Kidney (tissue), 14 donors: ENCODE data around the gene LRFN5. TPM values are rescaled to one million over a fixed set of nuclear protein-coding genes. Genes with fewer than 3 reads are reported as not detected.

Experiments used
- DNase-seq, 5 donors: peaks; one replicate each; pipeline ENCODE4 v3.0.0-alpha.2; 2013 to 2020
- FAIRE-seq: peaks from 2 replicates; lab custom pipeline; 2012; peaks lifted over from hg19 to GRCh38; lab: Jason Lieb, UNC
- H3K27ac ChIP-seq, 2 donors: one replicate each; pipeline ENCODE4 v1.7.0; 2013; ENCODE audit warnings: low read depth in 2 of 2, low read length in 2 of 2, inconsistent platforms in 1 of 2
- H3K27me3 ChIP-seq: one replicate; pipeline ENCODE4 v1.7.1; 2013; ENCODE audit warnings: low read length, inconsistent platforms; ENCODE audit not compliant: control insufficient read depth, insufficient read depth
- H3K36me3 ChIP-seq, 3 donors: one replicate each; pipeline versions ENCODE4 v1.7.0 to v1.7.1; 2013; ENCODE audit warnings: low read length in 3 of 3, control low read depth in 1 of 3, inconsistent platforms in 1 of 3; ENCODE audit not compliant: insufficient read depth in 3 of 3, control insufficient read depth in 2 of 3
- H3K4me1 ChIP-seq, 3 donors: one replicate each; pipeline versions ENCODE4 v1.7.0 to v1.7.1; 2013; ENCODE audit warnings: low read length in 3 of 3, inconsistent platforms in 1 of 3, low read depth in 1 of 3; ENCODE audit not compliant: control insufficient read depth in 2 of 3, insufficient read depth in 2 of 3
- H3K4me3 ChIP-seq, 3 donors: one replicate each; pipeline versions ENCODE4 v1.7.0 to v1.8.1; 2013; ENCODE audit warnings: low read length in 3 of 3, control low read depth in 1 of 3, inconsistent platforms in 1 of 3
- H3K9ac ChIP-seq, 3 donors: one replicate each; pipeline versions ENCODE4 v1.7.0 to v1.7.1; 2013; ENCODE audit warnings: low read length in 3 of 3, control low read depth in 1 of 3, inconsistent platforms in 1 of 3
- H3K9me3 ChIP-seq, 3 donors: one replicate each; pipeline versions ENCODE4 v1.7.0 to v1.7.1; 2013; ENCODE audit warnings: low read length in 3 of 3, control low read depth in 1 of 3, inconsistent platforms in 1 of 3; ENCODE audit not compliant: control insufficient read depth in 2 of 3, insufficient read depth in 1 of 3
- CTCF ChIP-seq: IDR thresholded peaks from 3 replicates; pipeline ENCODE4 v1.5.1; 2012; ENCODE audit warnings: mild to moderate bottlenecking, moderate library complexity, borderline replicate concordance; ENCODE audit not compliant: insufficient read depth; ENCODE audit errors: extremely low read depth
- intact Hi-C: fragments of 100-400 bp; cut with DNase I; formaldehyde crosslinking; loops from one replicate; pipeline ENCODE4 v1.11.1; 2022
- polyA plus RNA-seq: library from polyadenylated mRNA; stranded (reverse); fragments of 350-450 nt; fragmentation: Illumina TruSeq; extraction: RNeasy Lipid Tissue Mini Kit (QIAGEN cat#74804); gene quantifications from one replicate; pipeline ENCODE4 v1.2.3, GENCODE V29; 2014; ENCODE audit warnings: low read depth, low replicate concordance; ENCODE audit not compliant: insufficient read depth
- total RNA-seq: library from RNA; stranded (reverse); fragmentation: NEBNext Ultra II Directional; extraction: Animal tissue kit (Norgen Biotek cat#: 25700); gene quantifications from one replicate; pipeline ENCODE4 v1.2.1, GENCODE V29; 2021
- donor health status: control.
- donor health status: control.
- donor health status: control.
- donor health status: control.
- donor health status: control.
- donor health status: DM: yes; HTN: yes; CAD: no.
- donor health status: Normal renal cell carcinoma (clear cell type).

Gene LRFN5
- total and polyA plus RNA-seq, 2 donors from 2014 or later: 1.5 to 2.4 TPM

GRCh38 chr14:41641690-41642089 lies 35.0 kb downstream of the LRFN5 start:
- Histone ChIP-seq H3K4me3 (no peak overlapping the region), H3K9me3 (no peaks in the 10 kb centered on the region), H3K9ac (no peak overlapping the region), H3K4me1 (no peaks in the 10 kb centered on the region), H3K27ac (no peak overlapping the region), H3K36me3 (no peaks in the 10 kb centered on the region), H3K27me3 (no peaks in the 10 kb centered on the region)
- FAIRE-seq (no peak), DNase-seq (no peak)
- intact Hi-C loops: no loop called here
- TF ChIP-seq CTCF: no peak

DNA sequence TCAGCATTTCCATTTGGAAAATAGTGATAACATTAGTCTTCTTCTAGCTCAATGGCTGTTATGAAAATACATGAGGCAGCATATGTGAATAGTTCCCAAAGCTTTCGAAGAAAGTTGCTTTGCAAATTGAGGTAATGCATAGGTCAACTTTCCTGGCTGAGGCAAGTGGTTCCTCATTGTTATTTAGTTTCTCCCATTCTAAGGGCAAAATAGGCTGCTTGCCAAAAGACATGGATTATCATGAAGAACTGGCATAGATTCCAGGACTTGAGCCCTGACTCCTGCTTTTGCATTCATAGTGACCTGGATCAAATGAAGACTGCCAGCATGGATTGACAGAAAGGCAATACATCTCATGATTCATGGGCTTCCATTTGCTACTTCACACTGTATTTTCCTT lies 35.7 kb downstream of the LRFN5 start:
- no peaks in the 10 kb centered on the region for H3K36me3 ChIP-seq
- no peak overlapping the region for H3K27ac ChIP-seq
- no peak for TF ChIP-seq CTCF
- H3K9me3 ChIP-seq: no peaks in the 10 kb centered on the region
- no peak for DNase-seq
- H3K4me3 ChIP-seq: no peak overlapping the region
- FAIRE-seq: no peak
- intact Hi-C loops: no loop called here
- no peaks in the 10 kb centered on the region for H3K27me3 ChIP-seq
- H3K9ac ChIP-seq: no peak overlapping the region
- H3K4me1 ChIP-seq: no peaks in the 10 kb centered on the region

DNA sequence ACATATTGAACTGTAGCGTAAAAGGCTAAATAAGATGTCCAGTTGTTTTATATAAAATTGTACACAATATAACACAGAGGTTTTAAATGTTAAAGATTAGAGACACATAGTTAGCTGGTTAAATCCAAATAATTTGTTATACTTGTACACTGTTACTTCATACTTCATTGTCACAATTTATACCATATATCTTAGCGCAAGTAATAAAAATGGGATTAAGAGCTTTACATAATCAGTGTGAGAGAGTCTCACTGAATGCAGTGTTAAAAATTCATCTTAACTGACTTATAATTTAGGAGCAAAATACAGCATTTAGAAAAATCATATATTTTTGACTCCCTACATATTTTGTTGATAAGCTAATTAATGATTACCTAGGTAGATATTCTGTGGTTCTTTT lies 36.1 kb downstream of the LRFN5 start:
- no peak overlapping the region for H3K9ac ChIP-seq
- no peaks in the 10 kb centered on the region for H3K36me3 ChIP-seq
- no peaks in the 10 kb centered on the region for H3K4me1 ChIP-seq
- TF ChIP-seq CTCF: no peak
- no peak for DNase-seq
- no peaks in the 10 kb centered on the region for H3K9me3 ChIP-seq
- H3K27me3 ChIP-seq: no peaks in the 10 kb centered on the region
- H3K27ac ChIP-seq: no peak overlapping the region
- no peak overlapping the region for H3K4me3 ChIP-seq
- FAIRE-seq: no peak
- intact Hi-C loops: no loop called here

DNA sequence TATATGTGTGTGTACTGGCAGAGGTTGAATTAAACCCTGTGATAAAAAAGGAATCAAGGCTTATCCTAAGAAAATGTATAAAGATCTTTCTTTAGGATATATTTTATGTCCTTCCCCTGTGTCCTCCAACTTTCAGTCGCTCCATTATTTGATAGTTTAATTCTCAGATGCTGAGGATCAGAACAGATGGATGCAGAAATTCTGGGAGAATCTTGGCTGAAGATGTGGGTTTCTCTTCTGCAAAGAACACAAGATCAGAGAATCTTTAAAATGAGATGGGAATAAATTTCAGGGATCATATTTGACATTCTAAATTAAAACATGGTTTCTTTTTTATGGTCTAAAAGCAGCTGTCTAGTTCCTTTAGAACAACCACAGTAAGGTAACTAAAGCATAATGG lies 37.9 kb downstream of the LRFN5 start:
- intact Hi-C loops: no loop called here
- FAIRE-seq (no peak), DNase-seq (no peak)
- Histone ChIP-seq H3K27ac (no peak overlapping the region), H3K4me3 (no peak overlapping the region), H3K9me3 (no peaks in the 10 kb centered on the region), H3K27me3 (no peaks in the 10 kb centered on the region), H3K9ac (no peak overlapping the region), H3K4me1 (no peaks in the 10 kb centered on the region), H3K36me3 (no peaks in the 10 kb centered on the region)
- TF ChIP-seq CTCF: no peak
